ENCODE data around the gene RHBG.
A peak's percentile ranks its signal among the peaks of the same experiment; 100 is the strongest.

RHBG gene

DNA sequence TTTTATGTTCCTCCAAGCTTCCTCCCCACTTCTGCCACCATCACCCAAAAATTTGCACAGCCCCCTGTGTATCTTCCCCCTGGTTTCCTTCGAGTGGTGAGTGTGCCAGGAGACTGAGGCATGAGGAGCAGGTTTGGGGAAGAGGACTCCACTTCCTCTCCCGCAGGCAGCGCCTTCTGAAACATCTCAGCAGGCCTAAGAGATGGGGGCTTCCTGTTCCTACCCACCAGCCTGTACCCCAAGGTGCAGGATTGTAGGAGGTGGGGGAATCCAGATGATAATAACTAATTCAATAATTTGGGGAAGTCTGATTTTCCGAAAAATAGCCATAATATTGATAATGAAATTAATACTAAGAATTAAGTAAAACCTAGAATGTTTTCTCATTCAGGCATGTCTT is 62.4 kb downstream of the RHBG start:
- CTCF ChIA-PET = interaction anchor here (1.3 to 10.8 kb wide), 5 partner anchors 11 to 50 kb away, joined by 3 to 114 read pairs (median 30); no protein-coding TSS in a partner anchor
- DNase-seq (ENCODE audit: extremely low spot score) = no peak
- TF ChIP-seq, protein P1, sequence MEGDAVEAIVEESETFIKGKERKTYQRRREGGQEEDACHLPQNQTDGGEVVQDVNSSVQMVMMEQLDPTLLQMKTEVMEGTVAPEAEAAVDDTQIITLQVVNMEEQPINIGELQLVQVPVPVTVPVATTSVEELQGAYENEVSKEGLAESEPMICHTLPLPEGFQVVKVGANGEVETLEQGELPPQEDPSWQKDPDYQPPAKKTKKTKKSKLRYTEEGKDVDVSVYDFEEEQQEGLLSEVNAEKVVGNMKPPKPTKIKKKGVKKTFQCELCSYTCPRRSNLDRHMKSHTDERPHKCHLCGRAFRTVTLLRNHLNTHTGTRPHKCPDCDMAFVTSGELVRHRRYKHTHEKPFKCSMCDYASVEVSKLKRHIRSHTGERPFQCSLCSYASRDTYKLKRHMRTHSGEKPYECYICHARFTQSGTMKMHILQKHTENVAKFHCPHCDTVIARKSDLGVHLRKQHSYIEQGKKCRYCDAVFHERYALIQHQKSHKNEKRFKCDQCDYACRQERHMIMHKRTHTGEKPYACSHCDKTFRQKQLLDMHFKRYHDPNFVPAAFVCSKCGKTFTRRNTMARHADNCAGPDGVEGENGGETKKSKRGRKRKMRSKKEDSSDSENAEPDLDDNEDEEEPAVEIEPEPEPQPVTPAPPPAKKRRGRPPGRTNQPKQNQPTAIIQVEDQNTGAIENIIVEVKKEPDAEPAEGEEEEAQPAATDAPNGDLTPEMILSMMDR (IDR thresholded peaks at IDR 0.05; ENCODE audit: control extremely low read depth, extremely low read depth, low read depth, missing control alignments) = no peak
- POLR2A ChIA-PET = interaction anchor here (0.6 kb wide), 1 partner anchor 26 kb away, joined by 3 read pairs; no protein-coding TSS in a partner anchor

DNA sequence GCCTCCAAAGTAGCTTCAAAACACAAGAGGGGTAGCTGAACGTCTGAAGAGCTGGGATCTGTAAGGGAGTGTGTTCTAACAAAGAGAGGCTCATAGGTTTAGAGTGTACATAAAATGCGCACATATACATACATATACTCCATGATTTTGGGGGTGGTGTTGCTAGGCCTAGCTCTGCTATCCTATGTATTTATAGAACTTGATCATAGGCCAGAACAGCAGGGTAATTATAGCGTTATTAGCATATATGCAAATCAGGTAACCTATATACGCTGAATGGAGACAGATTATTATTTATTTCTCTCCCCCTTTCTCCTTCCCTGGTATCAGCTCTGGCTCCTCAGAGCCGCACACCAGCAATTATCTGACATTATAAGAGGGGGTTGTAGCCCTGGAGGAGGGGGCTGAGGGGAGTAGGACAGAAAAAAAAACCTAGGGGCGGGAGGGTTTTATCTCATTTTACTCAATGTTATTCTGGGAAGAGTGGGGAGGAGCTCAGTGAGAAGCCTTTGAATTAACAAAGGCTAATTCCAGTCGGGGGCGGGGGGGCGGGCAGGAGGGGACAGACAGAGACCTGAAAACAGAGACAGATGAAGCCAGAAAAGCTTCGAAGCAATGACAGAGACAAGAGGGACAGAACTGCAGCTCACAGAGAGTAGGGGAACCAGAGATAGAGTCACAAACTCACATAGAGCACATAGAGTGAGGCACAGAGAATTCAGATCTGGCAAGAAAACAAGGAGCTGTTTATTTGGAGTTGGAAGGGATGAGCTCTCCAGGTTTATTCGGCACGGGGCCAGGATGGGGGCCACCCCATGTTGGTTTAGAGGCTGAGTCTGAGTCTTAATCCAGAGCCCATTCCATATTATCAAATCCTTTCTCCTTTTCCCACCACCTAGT is 63.0 kb downstream of the RHBG start:
- CTCF ChIA-PET = interaction anchor here (0.9 to 10.8 kb wide), 8 partner anchors 10 to 335 kb away, joined by 3 to 114 read pairs (median 8); no protein-coding TSS in a partner anchor
- POLR2A ChIA-PET = interaction anchor here (0.6 to 2.1 kb wide), 3 partner anchors 10 to 25 kb away, joined by 3 to 5 read pairs (median 3); no protein-coding TSS in a partner anchor
- TF ChIP-seq, protein P1 (IDR thresholded peaks at IDR 0.05; ENCODE audit: control extremely low read depth, extremely low read depth, low read depth, missing control alignments) = no peak
- DNase-seq (ENCODE audit: extremely low spot score) = no peak

DNA sequence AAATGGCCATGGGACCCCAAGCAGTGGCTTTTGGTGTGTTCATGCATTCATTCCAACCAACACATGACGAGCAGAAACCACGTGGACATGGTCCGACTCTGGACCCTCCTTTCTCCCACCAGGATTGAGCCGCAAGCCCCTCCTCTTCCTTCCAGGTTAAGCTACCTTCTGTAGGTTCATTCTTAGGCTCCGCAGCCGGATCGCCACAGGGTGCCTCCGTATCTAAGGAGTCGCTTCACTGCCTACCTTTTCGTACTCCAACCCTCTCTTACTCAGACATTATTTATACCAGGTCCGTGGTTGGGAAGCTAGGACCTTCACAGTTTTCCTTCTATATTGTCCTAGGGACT is 63.6 kb downstream of the RHBG start:
- DNase-seq (ENCODE audit: extremely low spot score) = no peak
- TF ChIP-seq, protein P1 (IDR thresholded peaks at IDR 0.05; ENCODE audit: control extremely low read depth, extremely low read depth, low read depth, missing control alignments) = no peak
- POLR2A ChIA-PET = interaction anchor here (0.7 to 2.1 kb wide), 2 partner anchors 11 to 13 kb away, joined by 3 to 5 read pairs; no protein-coding TSS in a partner anchor
- CTCF ChIA-PET = interaction anchor here (0.9 to 10.8 kb wide), 7 partner anchors 13 to 336 kb away, joined by 3 to 114 read pairs (median 3); no protein-coding TSS in a partner anchor

DNA sequence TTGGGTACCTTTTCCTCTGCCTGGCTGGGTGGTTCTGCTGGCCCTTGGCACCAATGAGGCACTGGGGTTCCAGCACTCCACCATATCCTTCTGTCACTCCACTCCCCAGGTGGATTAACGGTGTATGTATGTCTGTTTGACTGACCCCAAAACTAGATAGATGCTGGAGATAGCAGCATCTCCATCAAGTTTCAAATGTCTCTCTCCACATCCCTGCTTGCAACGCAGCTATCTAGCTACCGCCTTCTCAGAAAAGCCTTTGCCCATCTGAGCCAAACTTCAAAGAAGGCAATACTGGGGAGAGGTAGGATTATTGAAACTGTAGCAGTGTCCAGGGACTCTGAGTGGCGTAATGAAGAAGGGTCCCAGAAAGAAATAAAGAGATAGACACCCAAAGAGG is 64.0 kb downstream of the RHBG start:
- ChIA-PET POLR2A (interaction anchor here (1.2 to 2.1 kb wide), 2 partner anchors 11 to 13 kb away, joined by 5 read pairs; no protein-coding TSS in a partner anchor), CTCF (interaction anchor here (0.9 to 10.8 kb wide), 8 partner anchors 10 to 336 kb away, joined by 3 to 114 read pairs (median 10); no protein-coding TSS in a partner anchor)
- no peak for DNase-seq (ENCODE audit: extremely low spot score)
- TF ChIP-seq, protein P1 (IDR thresholded peaks at IDR 0.05; ENCODE audit: control extremely low read depth, extremely low read depth, low read depth, missing control alignments) = no peak

DNA sequence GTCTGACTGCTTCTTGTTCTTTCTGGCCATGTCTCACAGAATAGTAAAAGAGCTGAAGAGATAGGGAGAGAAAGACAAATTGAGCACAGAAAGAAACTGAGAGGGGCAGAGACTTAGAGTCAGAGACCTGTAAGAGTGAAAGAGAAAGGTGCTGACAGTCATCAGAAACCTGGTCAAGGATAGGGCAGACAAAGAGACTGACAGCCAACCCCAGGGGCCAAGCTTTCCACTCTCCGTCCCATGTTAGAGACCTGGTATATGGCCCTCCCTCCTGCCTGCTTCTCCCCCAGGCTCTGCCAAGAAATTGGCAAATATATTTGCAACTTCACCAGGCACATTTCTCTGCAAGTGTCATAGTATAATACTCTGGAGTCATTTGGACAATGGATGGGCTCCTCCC is 64.6 kb downstream of the RHBG start:
- ChIA-PET POLR2A (interaction anchor here (1.2 to 2.1 kb wide), 2 partner anchors 12 to 13 kb away, joined by 5 read pairs; no protein-coding TSS in a partner anchor), CTCF (interaction anchor here (1.0 to 10.8 kb wide), 7 partner anchors 11 to 191 kb away, joined by 3 to 114 read pairs (median 15); partner anchors contain the start of gene RHBG)
- TF ChIP-seq, protein P1 (IDR thresholded peaks at IDR 0.05; ENCODE audit: control extremely low read depth, extremely low read depth, low read depth, missing control alignments) = no peak

More for the DNA sequence above, 64.6 kb downstream of the RHBG start:
- DNase-seq (ENCODE audit: extremely low spot score) = peak; percentile 66
